MCF 10A (cell line): Measurements from ENCODE around the gene TNFSF4. TPM values are rescaled to one million over a fixed set of nuclear protein-coding genes. Genes with fewer than 3 reads are reported as not detected.
"Not testable (repeated sequence)": the region's sequence is repeated elsewhere in the genome, so short reads cannot be mapped to it uniquely, and the experiment has no call there.

ENCODE experiments used
- BruUV-seq: library from RNA; stranded (reverse); fragments of 400-500 nt; replicated peaks from 2 replicates; lab custom pipeline; 2021; lab: Mats Ljungman, UMichigan
- CTCF ChIA-PET: fragments of 300-600 bp; sonication (Branson Sonifier 250); formaldehyde crosslinking; extraction: SDS; loops from one replicate; lab custom pipeline; 2021; ENCODE audit warnings: antibody characterized with exemption, inconsistent platforms; lab: Yijun Ruan, JAX
- POLR2A ChIA-PET: fragments of 300-600, 350-650 bp; sonication (Branson Sonifier 250); formaldehyde crosslinking; extraction: SDS; loops from one replicate; lab custom pipeline; 2020; ENCODE audit warnings: antibody characterized with exemption, inconsistent platforms; lab: Yijun Ruan, JAX
- DNase-seq: peaks from one replicate; pipeline ENCODE4 v3.0.0-alpha.2; 2018; ENCODE audit not compliant: unreplicated experiment
- H3K27ac Mint-ChIP-seq: one replicate; pipeline ENCODE4 v1.8.0; 2022; ENCODE audit warnings: mild to moderate bottlenecking, low read depth, mixed read lengths; ENCODE audit not compliant: unreplicated experiment
- H3K27me3 Mint-ChIP-seq: one replicate; pipeline ENCODE4 v1.8.0; 2022; ENCODE audit warnings: mixed read lengths; ENCODE audit not compliant: insufficient read depth, unreplicated experiment
- H3K36me3 Mint-ChIP-seq: one replicate; pipeline ENCODE4 v1.8.0; 2022; ENCODE audit warnings: mild to moderate bottlenecking, moderate library complexity, mixed read lengths; ENCODE audit not compliant: insufficient read depth, unreplicated experiment
- H3K4me1 Mint-ChIP-seq: one replicate; pipeline ENCODE4 v1.8.0; 2022; ENCODE audit warnings: mixed read lengths; ENCODE audit not compliant: insufficient read depth, unreplicated experiment
- H3K4me3 Mint-ChIP-seq: one replicate; pipeline ENCODE4 v1.8.0; 2022; ENCODE audit warnings: mild to moderate bottlenecking, moderate library complexity, mixed read lengths; ENCODE audit not compliant: unreplicated experiment
- H3K9me3 Mint-ChIP-seq: one replicate; pipeline ENCODE4 v1.8.0; 2022; ENCODE audit warnings: mixed read lengths; ENCODE audit not compliant: unreplicated experiment
- intact Hi-C: fragments of 100-400 bp; cut with micrococcal nuclease; formaldehyde crosslinking; loops from 2 replicates; pipeline ENCODE4 v1.14.1; 2022
- total RNA-seq: library from RNA; stranded (reverse); gene quantifications from 2 replicates; pipeline ENCODE4 v1.2.3, GENCODE V29; 2022
- TF ChIP-seq, protein P1 (sequence below): fragments of 200-600 bp; IDR thresholded peaks from one replicate; pipeline ENCODE4 v1.8.0; 2022; ENCODE audit warnings: antibody characterized with exemption, mild to moderate bottlenecking; ENCODE audit not compliant: unreplicated experiment

TNFSF4 gene
- total RNA-seq, 1 experiment from 2014 or later = 0.23 TPM

DNA sequence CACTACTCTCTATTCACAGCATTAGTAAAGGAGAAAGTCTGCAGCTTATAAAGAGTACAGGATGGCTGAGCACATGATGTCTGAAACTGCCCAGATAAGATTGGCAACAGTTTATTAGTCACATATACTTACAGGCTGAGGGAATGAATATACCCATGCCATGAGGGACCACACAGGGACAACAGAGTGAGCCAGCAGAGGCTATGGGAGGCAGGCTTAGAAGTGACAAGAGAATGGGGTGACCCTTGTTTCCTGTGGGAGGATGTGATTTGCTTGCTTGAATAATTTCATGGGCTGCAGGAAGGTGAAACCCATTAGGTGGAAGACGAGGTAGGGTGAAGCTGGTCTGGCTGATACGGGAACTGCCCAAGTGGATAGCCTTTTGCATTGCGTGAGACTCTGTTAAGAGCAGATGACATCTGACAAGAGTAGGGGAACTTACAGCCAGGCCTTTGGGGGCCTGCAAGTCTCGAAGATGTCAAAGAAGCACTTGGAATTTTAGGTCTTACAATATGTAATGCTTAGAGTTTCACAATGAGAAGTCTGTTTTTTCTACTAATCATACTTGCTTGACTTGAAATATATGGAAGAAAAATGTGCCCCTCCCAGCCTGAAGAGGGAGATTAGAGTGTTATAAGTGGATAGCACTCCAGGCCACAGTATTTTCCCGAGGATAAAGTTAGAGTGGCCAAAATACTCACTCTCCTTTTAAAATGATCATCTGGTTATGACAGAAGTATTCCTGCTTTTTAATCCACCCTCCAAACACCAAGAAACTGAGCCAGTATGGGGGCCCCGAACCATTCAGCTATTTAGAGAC, 34.6 kb upstream of the TNFSF4 start:
- TF ChIP-seq, protein P1, sequence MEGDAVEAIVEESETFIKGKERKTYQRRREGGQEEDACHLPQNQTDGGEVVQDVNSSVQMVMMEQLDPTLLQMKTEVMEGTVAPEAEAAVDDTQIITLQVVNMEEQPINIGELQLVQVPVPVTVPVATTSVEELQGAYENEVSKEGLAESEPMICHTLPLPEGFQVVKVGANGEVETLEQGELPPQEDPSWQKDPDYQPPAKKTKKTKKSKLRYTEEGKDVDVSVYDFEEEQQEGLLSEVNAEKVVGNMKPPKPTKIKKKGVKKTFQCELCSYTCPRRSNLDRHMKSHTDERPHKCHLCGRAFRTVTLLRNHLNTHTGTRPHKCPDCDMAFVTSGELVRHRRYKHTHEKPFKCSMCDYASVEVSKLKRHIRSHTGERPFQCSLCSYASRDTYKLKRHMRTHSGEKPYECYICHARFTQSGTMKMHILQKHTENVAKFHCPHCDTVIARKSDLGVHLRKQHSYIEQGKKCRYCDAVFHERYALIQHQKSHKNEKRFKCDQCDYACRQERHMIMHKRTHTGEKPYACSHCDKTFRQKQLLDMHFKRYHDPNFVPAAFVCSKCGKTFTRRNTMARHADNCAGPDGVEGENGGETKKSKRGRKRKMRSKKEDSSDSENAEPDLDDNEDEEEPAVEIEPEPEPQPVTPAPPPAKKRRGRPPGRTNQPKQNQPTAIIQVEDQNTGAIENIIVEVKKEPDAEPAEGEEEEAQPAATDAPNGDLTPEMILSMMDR = no peak
- no peak for DNase-seq
- Mint-ChIP-seq H3K27me3 (no peaks in the 10 kb centered on the region), H3K4me1 (no peaks in the 10 kb centered on the region), H3K27ac (no peak overlapping the region), H3K4me3 (no peak overlapping the region), H3K9me3 (peaks cover 27% of the 10 kb centered on the region), H3K36me3 (no peaks in the 10 kb centered on the region)
- ChIA-PET CTCF (interaction anchor here (4.3 kb wide), 1 partner anchor 14 kb away, joined by 31 read pairs; no protein-coding TSS in a partner anchor), POLR2A (interaction anchor here (0.8 kb wide), 1 partner anchor 40 kb away, joined by 3 read pairs; no protein-coding TSS in a partner anchor)
- intact Hi-C loops = no loop called here
- BruUV-seq = no TSS peak

DNA sequence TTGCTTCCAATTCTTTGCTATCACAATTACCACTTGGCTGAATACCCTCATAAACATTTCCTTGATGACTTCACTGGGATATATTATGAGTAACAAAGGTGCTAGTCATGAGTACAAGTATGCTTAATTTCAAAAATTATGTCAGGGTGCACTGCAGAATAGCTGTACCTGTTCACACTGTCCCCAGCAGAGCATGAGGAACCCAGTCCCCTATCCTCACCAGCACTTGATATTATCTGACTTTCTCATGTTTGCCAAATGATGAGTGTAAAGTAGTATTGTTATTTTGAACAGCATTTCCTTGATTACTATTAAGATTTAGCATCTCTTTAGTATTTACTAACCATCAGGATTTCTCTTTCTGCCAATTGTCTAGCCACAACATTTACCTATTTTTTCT, 33.5 kb upstream of the TNFSF4 start:
- no peaks in the 10 kb centered on the region for H3K27me3 Mint-ChIP-seq
- H3K27ac Mint-ChIP-seq = no peak overlapping the region
- POLR2A ChIA-PET = no interaction called here
- intact Hi-C loops = no loop called here
- H3K4me3 Mint-ChIP-seq = no peak overlapping the region
- H3K4me1 Mint-ChIP-seq = no peaks in the 10 kb centered on the region
- TF ChIP-seq, protein P1 = no peak
- H3K36me3 Mint-ChIP-seq = no peaks in the 10 kb centered on the region
- DNase-seq = no peak
- H3K9me3 Mint-ChIP-seq = peaks cover 27% of the 10 kb centered on the region
- CTCF ChIA-PET = interaction anchor here (0.6 kb wide), 1 partner anchor 179 kb away, joined by 5 read pairs; no protein-coding TSS in a partner anchor
- no TSS peak for BruUV-seq

DNA sequence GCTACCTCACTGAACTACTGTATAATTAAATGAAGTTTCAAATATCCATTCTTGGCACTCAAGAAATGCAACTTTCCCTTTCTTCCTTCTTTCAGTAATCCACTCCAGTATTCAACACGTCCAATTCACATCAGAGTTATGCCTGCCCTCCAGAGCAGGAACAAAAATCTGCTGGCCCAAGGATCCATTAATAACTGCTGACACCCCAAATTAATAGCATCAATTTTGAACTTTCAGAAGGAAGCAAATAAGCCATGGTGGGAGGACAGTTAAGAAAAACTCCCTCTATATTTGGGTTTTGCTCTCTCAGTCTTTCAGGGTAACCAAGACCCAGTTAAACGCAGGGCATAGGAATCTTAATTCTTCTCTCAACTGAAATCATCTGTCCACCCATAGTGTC, 31.9 kb upstream of the TNFSF4 start:
- Mint-ChIP-seq H3K27me3 (no peaks in the 10 kb centered on the region), H3K9me3 (peaks cover 27% of the 10 kb centered on the region), H3K4me3 (no peak overlapping the region), H3K36me3 (no peaks in the 10 kb centered on the region), H3K4me1 (no peaks in the 10 kb centered on the region), H3K27ac (no peak overlapping the region)
- CTCF ChIA-PET = interaction anchor here (0.9 kb wide), 1 partner anchor 497 kb away, joined by 3 read pairs; no protein-coding TSS in a partner anchor
- POLR2A ChIA-PET = interaction anchor here (1.0 kb wide), 1 partner anchor 14 kb away, joined by 3 read pairs; no protein-coding TSS in a partner anchor
- TF ChIP-seq, protein P1 = no peak
- intact Hi-C loops = no loop called here
- BruUV-seq = no TSS peak
- DNase-seq = no peak

DNA sequence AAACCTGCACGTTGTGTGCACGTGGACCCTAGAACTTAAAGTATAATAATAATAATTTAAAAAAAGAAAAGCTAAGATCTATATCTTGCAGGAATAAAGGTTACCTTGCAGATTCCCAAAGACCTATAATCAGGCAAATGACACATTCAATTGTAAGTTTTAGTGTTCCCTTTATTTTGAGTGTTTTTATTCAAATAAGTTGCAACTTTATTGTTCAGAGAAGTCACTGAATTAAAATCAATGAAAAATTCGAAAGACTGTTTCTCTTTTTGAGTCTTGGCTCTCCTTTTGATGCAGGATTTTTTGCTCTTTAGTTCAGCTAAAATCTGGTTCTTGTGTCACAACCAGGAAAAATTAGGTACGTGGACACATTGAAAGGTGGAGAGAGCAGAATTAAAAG, 27.8 kb upstream of the TNFSF4 start:
- no peak overlapping the region for H3K27ac Mint-ChIP-seq
- no peak overlapping the region for H3K4me3 Mint-ChIP-seq
- H3K4me1 Mint-ChIP-seq = no peaks in the 10 kb centered on the region
- POLR2A ChIA-PET = interaction anchor here (0.6 to 1.0 kb wide), 4 partner anchors 14 to 589 kb away, joined by 3 read pairs; partner anchors contain the start of genes CENPL and DARS2
- TF ChIP-seq, protein P1 = no peak
- CTCF ChIA-PET = interaction anchor here (0.6 to 1.5 kb wide), 4 partner anchors 18 to 491 kb away, joined by 3 to 5 read pairs (median 3); no protein-coding TSS in a partner anchor
- H3K9me3 Mint-ChIP-seq = peaks cover 16% of the 10 kb centered on the region
- H3K36me3 Mint-ChIP-seq = no peaks in the 10 kb centered on the region
- no peak for DNase-seq
- intact Hi-C loops = no loop called here
- no TSS peak for BruUV-seq
- no peaks in the 10 kb centered on the region for H3K27me3 Mint-ChIP-seq

- intact Hi-C loops, H3K4me3 Mint-ChIP-seq, BruUV-seq, DNase-seq, H3K27ac Mint-ChIP-seq, H3K27me3 Mint-ChIP-seq, H3K36me3 Mint-ChIP-seq, H3K4me1 Mint-ChIP-seq: not testable (repeated sequence)
- peaks cover 16% of the 10 kb centered on the region for H3K9me3 Mint-ChIP-seq
- ChIA-PET POLR2A (interaction anchor here (0.7 to 1.0 kb wide), 2 partner anchors 14 to 15 kb away, joined by 3 read pairs; no protein-coding TSS in a partner anchor), CTCF (interaction anchor here (1.0 to 1.5 kb wide), 2 partner anchors 18 to 21 kb away, joined by 3 read pairs; no protein-coding TSS in a partner anchor)
Measured at GRCh38 chr1:173234434-173234833, 27.3 kb upstream of the TNFSF4 start.

DNA sequence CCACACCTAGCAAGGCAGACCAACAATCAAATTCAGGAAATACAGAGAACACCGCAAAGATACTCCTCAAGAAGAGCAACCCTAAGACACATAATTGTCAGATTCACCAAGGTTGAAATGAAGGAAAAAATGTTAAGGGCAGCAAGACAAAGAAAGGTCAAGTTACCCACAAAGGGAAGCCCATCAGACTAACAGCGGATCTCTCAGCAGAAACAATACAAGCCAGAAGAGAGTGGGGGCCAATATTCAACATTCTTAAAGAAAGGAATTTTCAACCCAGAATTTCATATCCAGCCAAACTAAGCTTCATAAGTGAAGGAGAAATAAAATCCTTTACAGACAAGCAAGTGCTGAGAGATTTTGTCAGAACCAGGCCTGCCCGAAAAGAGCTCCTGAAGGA, 21.9 kb upstream of the TNFSF4 start:
- intact Hi-C loops, H3K27ac Mint-ChIP-seq, H3K27me3 Mint-ChIP-seq, H3K4me3 Mint-ChIP-seq, H3K4me1 Mint-ChIP-seq, BruUV-seq, POLR2A ChIA-PET, H3K9me3 Mint-ChIP-seq, DNase-seq, H3K36me3 Mint-ChIP-seq: not testable (repeated sequence)
- CTCF ChIA-PET = interaction anchor here (0.9 kb wide), 1 partner anchor 11 kb away, joined by 3 read pairs; no protein-coding TSS in a partner anchor
